Keratinocyte (primary cell): ENCODE results near the gene KRTAP2-3. TPM values are rescaled to one million over a fixed set of nuclear protein-coding genes. Genes with fewer than 3 reads are reported as not detected.

Source experiments
- DNase-seq: peaks from one replicate; pipeline ENCODE4 v3.0.0-alpha.2; 2011; ENCODE audit warnings: low read depth, missing footprints, low spot score
- FAIRE-seq: peaks from 2 replicates; lab custom pipeline; 2011; peaks lifted over from hg19 to GRCh38; lab: Jason Lieb, UNC
- H2AFZ ChIP-seq: 2 replicates; pipeline ENCODE4 v1.6.0; 2012; ENCODE audit warnings: low read length, control low read depth, inconsistent platforms; ENCODE audit not compliant: control insufficient read depth
- H3K27ac ChIP-seq: 2 replicates; pipeline ENCODE4 v1.5.1; 2011; ENCODE audit warnings: low read length; ENCODE audit not compliant: control insufficient read depth, insufficient read depth
- H3K27me3 ChIP-seq: 3 replicates; pipeline ENCODE4 v1.6.0; 2011; ENCODE audit warnings: low read length; ENCODE audit not compliant: control insufficient read depth, insufficient read depth; ENCODE audit errors: extremely low read depth
- H3K36me3 ChIP-seq, 2 experiments: 2 replicates in 1 of 2; 3 replicates in 1 of 2; pipeline ENCODE4 v1.5.1; 2011; ENCODE audit warnings: low read length in 2 of 2, mild to moderate bottlenecking in 1 of 2; ENCODE audit not compliant: control insufficient read depth in 2 of 2, insufficient read depth in 2 of 2; ENCODE audit errors: extremely low read depth in 1 of 2
- H3K4me1 ChIP-seq: 3 replicates; pipeline ENCODE4 v1.5.1; 2011; ENCODE audit warnings: low read length; ENCODE audit not compliant: control insufficient read depth, insufficient read depth; ENCODE audit errors: extremely low read depth
- H3K4me2 ChIP-seq: 3 replicates; pipeline ENCODE4 v1.6.0; 2011; ENCODE audit warnings: low read depth, low read length; ENCODE audit not compliant: control insufficient read depth, insufficient read depth; ENCODE audit errors: extremely low read depth
- H3K4me3 ChIP-seq, 3 experiments: fragments of 200-600 bp in 1 of 3; sonication (generic) in 1 of 3; 2 replicates in 2 of 3; 3 replicates in 1 of 3; pipeline ENCODE4 v1.5.1; 2011 to 2016; ENCODE audit warnings: low read length in 3 of 3, mild to moderate bottlenecking in 3 of 3, control low read depth in 2 of 3, inconsistent platforms in 1 of 3, low read depth in 1 of 3, mixed read lengths in 1 of 3, mixed run types in 1 of 3, moderate library complexity in 1 of 3; ENCODE audit not compliant: control insufficient read depth in 2 of 3, insufficient read depth in 2 of 3; ENCODE audit errors: extremely low read depth in 1 of 3
- H3K79me2 ChIP-seq: 2 replicates; pipeline ENCODE4 v1.6.0; 2012; ENCODE audit warnings: low read length; ENCODE audit not compliant: control insufficient read depth, insufficient read depth
- H3K9ac ChIP-seq: 3 replicates; pipeline ENCODE4 v1.6.0; 2011; ENCODE audit warnings: low read length; ENCODE audit not compliant: control insufficient read depth, insufficient read depth; ENCODE audit errors: extremely low read depth
- H3K9me1 ChIP-seq: 3 replicates; pipeline ENCODE4 v1.6.0; 2011; ENCODE audit warnings: low read length; ENCODE audit not compliant: control insufficient read depth, insufficient read depth; ENCODE audit errors: extremely low read depth
- H3K9me3 ChIP-seq: 2 replicates; pipeline ENCODE4 v1.5.1; 2012; ENCODE audit warnings: low read depth, low read length; ENCODE audit not compliant: control insufficient read depth
- H4K20me1 ChIP-seq: 3 replicates; pipeline ENCODE4 v1.6.0; 2011; ENCODE audit warnings: low read length; ENCODE audit not compliant: control insufficient read depth, insufficient read depth; ENCODE audit errors: extremely low read depth
- EZH2 ChIP-seq: IDR thresholded peaks from one replicate; pipeline ENCODE4 v1.6.1; 2012; ENCODE audit warnings: inconsistent platforms, mild to moderate bottlenecking, low read length, moderate library complexity
- dilution Hi-C: fragments of 300-500 bp; cut with MboI; formaldehyde crosslinking; loops from one replicate; pipeline ENCODE4 v1.7.0; 2020; ENCODE audit warnings: low sequenced_read_pairs; ENCODE audit not compliant: extremely low pct_ligation_motif_present
- polyA plus RNA-seq, 5 experiments: library from polyadenylated mRNA; depleted of rRNA in 3 of 5; stranded (reverse) in 3 of 5; stranded (forward) in 1 of 5; unstranded in 1 of 5; fragments of >200 nt; gene quantifications; 1 replicate in 1 of 5; 2 replicates in 3 of 5; 3 replicates in 1 of 5; pipeline versions ENCODE4 v1.2.1 to v1.2.3, GENCODE V29; 2011 to 2012; ENCODE audit warnings: missing spikeins in 2 of 5, low read depth in 1 of 5, low replicate concordance in 1 of 5
- TF ChIP-seq, protein P1 (sequence below), 3 experiments: IDR thresholded peaks in 1 of 3; conservative IDR thresholded peaks in 1 of 3; optimal IDR thresholded peaks in 1 of 3; 2 replicates in 2 of 3; 3 replicates in 1 of 3; pipeline versions ENCODE3 to v1.5.1; 2011; ENCODE audit warnings: low read length in 3 of 3, mild to moderate bottlenecking in 3 of 3, moderate library complexity in 2 of 3, control low read depth in 1 of 3, inconsistent platforms in 1 of 3; ENCODE audit not compliant: insufficient read depth in 2 of 3; ENCODE audit errors: extremely low read depth in 1 of 3

The KRTAP2-3 gene
- polyA plus RNA-seq, 1 donor (not counting 4 experiments of a cell fraction or from before 2014, with no cell fraction given), result 8.4 TPM

DNA sequence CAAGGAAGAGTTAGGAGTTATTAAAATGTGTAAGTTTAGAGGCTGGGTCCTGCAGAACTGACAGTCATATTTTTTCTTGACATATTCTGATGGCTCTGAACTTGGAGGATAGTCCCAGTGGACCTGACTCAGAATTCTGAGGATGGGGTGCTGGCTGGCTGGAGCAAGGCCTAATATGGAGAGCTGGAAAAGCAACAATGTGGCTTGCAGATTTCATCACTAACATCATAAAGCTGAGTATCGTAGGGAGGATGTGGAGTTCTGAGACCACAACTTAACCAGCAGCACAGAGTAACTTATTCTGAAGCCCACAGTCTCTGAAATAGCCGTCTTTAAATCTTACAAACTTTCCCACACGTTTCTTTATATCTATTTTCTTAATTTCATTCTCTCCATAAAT, 35.2 kb downstream of the KRTAP2-3 start:
- FAIRE-seq (no peak), DNase-seq (no peak)
- Histone ChIP-seq H3K9me3 (no peaks in the 10 kb centered on the region), H3K9ac (no peak overlapping the region), H3K4me3 (no peak overlapping the region), H3K27ac (no peak overlapping the region), H3K4me1 (peaks cover 7% of the 10 kb centered on the region), H2AFZ (no peak overlapping the region), H3K4me2 (no peak overlapping the region), H3K27me3 (no peaks in the 10 kb centered on the region), H3K9me1 (no peaks in the 10 kb centered on the region), H3K36me3 (no peaks in the 10 kb centered on the region), H4K20me1 (no peaks in the 10 kb centered on the region), H3K79me2 (no peaks in the 10 kb centered on the region)
- dilution Hi-C loops, result no loop called here
- TF ChIP-seq EZH2, result no peak
- TF ChIP-seq, protein P1, sequence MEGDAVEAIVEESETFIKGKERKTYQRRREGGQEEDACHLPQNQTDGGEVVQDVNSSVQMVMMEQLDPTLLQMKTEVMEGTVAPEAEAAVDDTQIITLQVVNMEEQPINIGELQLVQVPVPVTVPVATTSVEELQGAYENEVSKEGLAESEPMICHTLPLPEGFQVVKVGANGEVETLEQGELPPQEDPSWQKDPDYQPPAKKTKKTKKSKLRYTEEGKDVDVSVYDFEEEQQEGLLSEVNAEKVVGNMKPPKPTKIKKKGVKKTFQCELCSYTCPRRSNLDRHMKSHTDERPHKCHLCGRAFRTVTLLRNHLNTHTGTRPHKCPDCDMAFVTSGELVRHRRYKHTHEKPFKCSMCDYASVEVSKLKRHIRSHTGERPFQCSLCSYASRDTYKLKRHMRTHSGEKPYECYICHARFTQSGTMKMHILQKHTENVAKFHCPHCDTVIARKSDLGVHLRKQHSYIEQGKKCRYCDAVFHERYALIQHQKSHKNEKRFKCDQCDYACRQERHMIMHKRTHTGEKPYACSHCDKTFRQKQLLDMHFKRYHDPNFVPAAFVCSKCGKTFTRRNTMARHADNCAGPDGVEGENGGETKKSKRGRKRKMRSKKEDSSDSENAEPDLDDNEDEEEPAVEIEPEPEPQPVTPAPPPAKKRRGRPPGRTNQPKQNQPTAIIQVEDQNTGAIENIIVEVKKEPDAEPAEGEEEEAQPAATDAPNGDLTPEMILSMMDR (optimal IDR thresholded peaks at IDR 0.05 in 1 of 3, IDR thresholded peaks at IDR 0.05 in 1 of 3, conservative IDR thresholded peaks at IDR 0.05 in 1 of 3; ENCODE audit: extremely low read depth in 1 of 3, insufficient read depth in 2 of 3, low read length in 3 of 3), result no peak

DNA sequence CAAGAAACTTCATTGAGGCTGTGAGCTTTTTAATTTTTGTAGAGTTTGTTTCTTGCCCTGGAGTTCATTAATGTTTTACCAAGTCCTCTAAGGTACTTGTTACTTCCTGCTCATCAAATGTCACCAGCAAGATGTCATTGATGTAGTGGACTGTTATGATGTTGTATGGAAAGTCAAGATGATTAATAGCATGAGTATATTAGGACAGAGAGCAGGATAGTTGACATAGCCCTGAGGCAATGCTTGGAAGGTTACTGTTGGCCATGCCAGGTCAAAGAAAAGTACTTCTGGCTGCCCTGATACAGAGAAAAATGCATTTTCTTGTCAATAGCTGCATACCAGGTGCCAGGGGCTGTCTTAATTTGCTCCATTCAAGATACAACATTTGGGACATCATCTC, 39.6 kb downstream of the KRTAP2-3 start:
- no peaks in the 10 kb centered on the region for H3K4me1 ChIP-seq
- no peak overlapping the region for H3K4me2 ChIP-seq
- H3K9me3 ChIP-seq, result no peaks in the 10 kb centered on the region
- no peak for TF ChIP-seq EZH2
- TF ChIP-seq, protein P1 (optimal IDR thresholded peaks at IDR 0.05 in 1 of 3, IDR thresholded peaks at IDR 0.05 in 1 of 3, conservative IDR thresholded peaks at IDR 0.05 in 1 of 3; ENCODE audit: extremely low read depth in 1 of 3, insufficient read depth in 2 of 3, low read length in 3 of 3), result no peak
- H4K20me1 ChIP-seq, result no peaks in the 10 kb centered on the region
- H3K9ac ChIP-seq, result no peak overlapping the region
- H3K79me2 ChIP-seq, result no peaks in the 10 kb centered on the region
- DNase-seq (no peak), FAIRE-seq (no peak)
- no peak overlapping the region for H3K4me3 ChIP-seq
- H3K36me3 ChIP-seq, result no peaks in the 10 kb centered on the region
- H3K9me1 ChIP-seq, result no peaks in the 10 kb centered on the region
- dilution Hi-C loops, result no loop called here
- H2AFZ ChIP-seq, result no peak overlapping the region
- H3K27me3 ChIP-seq, result no peaks in the 10 kb centered on the region
- no peak overlapping the region for H3K27ac ChIP-seq
